ENCODE measurements around the gene ECSCR. TPM values are rescaled to one million over a fixed set of nuclear protein-coding genes. Genes with fewer than 3 reads are reported as not detected.

Gene ECSCR
- total and polyA plus RNA-seq, 7 donors: 7.6 to 25.4 (median 13.3) TPM

- H3K27me3 ChIP-seq (ENCODE audit: insufficient read depth in 3 of 3, low read length in 2 of 3): no peaks in the 10 kb centered on the region
- H3K9me3 ChIP-seq: no peaks in the 10 kb centered on the region
- ATAC-seq (peak in 3 of 4 donors; percentile 41 to 58 (median 41)), DNase-seq (no peak)
- H3K36me3 ChIP-seq (ENCODE audit: insufficient read depth in 1 of 2, low read depth in 1 of 2): no peaks in the 10 kb centered on the region
- no peaks in the 10 kb centered on the region for H3K4me1 ChIP-seq
- no peak overlapping the region for H3K4me3 ChIP-seq
- peak overlapping the region; percentile 59 for H3K27ac ChIP-seq
- intact Hi-C loops (cut with DNase I): loop anchor here in 1 of 2 donors (5.0 kb wide), 1 partner anchor 34 kb away; no protein-coding TSS in a partner anchor
- WGBS, 3 donors: 66 to 71% (median 67%) methylated on average over 8 of the region's 8 CpGs
- no peak for TF ChIP-seq CTCF (IDR thresholded peaks at IDR 0.05)
These were observed 3.7 kb downstream of the ECSCR start for GRCh38 chr5:139458580-139459407.

- WGBS, 3 donors: 89 to 92% (median 92%) methylated on average over 5 of the region's 5 CpGs
- ATAC-seq (no peak), DNase-seq (no peak)
- no peaks in the 10 kb centered on the region for H3K4me1 ChIP-seq
- H3K27ac ChIP-seq: no peak overlapping the region
- H3K4me3 ChIP-seq: no peak overlapping the region
- no peaks in the 10 kb centered on the region for H3K27me3 ChIP-seq (ENCODE audit: insufficient read depth in 3 of 3, low read length in 2 of 3)
- TF ChIP-seq CTCF (IDR thresholded peaks at IDR 0.05): no peak
- no peaks in the 10 kb centered on the region for H3K36me3 ChIP-seq (ENCODE audit: insufficient read depth in 1 of 2, low read depth in 1 of 2)
- no peaks in the 10 kb centered on the region for H3K9me3 ChIP-seq
- intact Hi-C loops (cut with DNase I): loop anchor here in 1 of 2 donors (5.0 kb wide), 1 partner anchor 35 kb away; no protein-coding TSS in a partner anchor
These were observed 4.8 kb downstream of the ECSCR start for GRCh38 chr5:139457653-139458306.

GRCh38 chr5:139457241-139457640, 5.3 kb downstream of the ECSCR start:
- Histone ChIP-seq H3K4me3 (no peak overlapping the region), H3K36me3 (ENCODE audit: insufficient read depth in 1 of 2, low read depth in 1 of 2) (no peaks in the 10 kb centered on the region), H3K27me3 (ENCODE audit: insufficient read depth in 3 of 3, low read length in 2 of 3) (no peaks in the 10 kb centered on the region), H3K4me1 (no peaks in the 10 kb centered on the region), H3K27ac (no peak overlapping the region), H3K9me3 (no peaks in the 10 kb centered on the region)
- WGBS, 3 donors: 86 to 96% (median 96%) methylated on average over 5 of the region's 5 CpGs
- ATAC-seq (no peak), DNase-seq (peak in 1 of 2 donors; percentile 24)
- TF ChIP-seq CTCF (IDR thresholded peaks at IDR 0.05): no peak
- intact Hi-C loops (cut with DNase I): loop anchor here in 1 of 2 donors (5.0 kb wide), 1 partner anchor 35 kb away; no protein-coding TSS in a partner anchor

GRCh38 chr5:139456776-139457175, 5.8 kb downstream of the ECSCR start:
- Histone ChIP-seq H3K36me3 (ENCODE audit: insufficient read depth in 1 of 2, low read depth in 1 of 2) (no peaks in the 10 kb centered on the region), H3K27me3 (ENCODE audit: insufficient read depth in 3 of 3, low read length in 2 of 3) (no peaks in the 10 kb centered on the region), H3K4me1 (no peaks in the 10 kb centered on the region), H3K27ac (no peak overlapping the region), H3K4me3 (no peak overlapping the region), H3K9me3 (no peaks in the 10 kb centered on the region)
- peak in 1 of 2 donors; percentile 16 for DNase-seq
- no peak for TF ChIP-seq CTCF (IDR thresholded peaks at IDR 0.05)
- 92 to 97% (median 92%) methylated on average over 12 of the region's 12 CpGs for WGBS, 3 donors
- intact Hi-C loops (cut with DNase I): loop anchor here in 1 of 2 donors (5.0 kb wide), 1 partner anchor 36 kb away; no protein-coding TSS in a partner anchor
- ATAC-seq: no peak
